NCI-H1930 (cell line): ENCODE results near the gene SETD5.
A peak's percentile ranks its signal among the peaks of the same experiment; 100 is the strongest.

Source experiments
- DNase-seq, 2 experiments: peaks; one replicate each; lab custom pipeline; 2025; lab: John Stamatoyannopoulos, UW

Gene SETD5

GRCh38 chr3:9387322-9387655 lies 10.1 kb upstream of the SETD5 start:
- no peak for DNase-seq

DNA sequence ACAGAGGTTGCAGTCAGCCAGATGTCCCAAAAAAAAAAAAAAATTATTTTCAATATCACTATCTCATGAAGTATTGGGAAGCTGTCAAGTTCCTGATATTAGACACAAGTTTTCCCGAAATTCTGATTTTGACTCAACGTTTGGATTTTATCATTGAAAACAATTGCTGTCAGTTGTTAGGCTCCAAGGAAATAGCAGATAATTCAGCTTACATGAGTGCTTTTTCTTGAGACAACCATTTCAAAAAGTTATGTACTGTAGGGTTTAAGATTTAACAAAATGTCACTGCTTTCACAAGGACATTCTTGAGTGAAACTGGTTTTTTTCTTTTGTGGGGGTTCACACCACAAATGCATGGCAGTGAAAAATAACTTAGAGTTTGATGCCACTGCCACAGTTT lies 9.3 kb upstream of the SETD5 start:
- no peak for DNase-seq

- DNase-seq = no peak
These were observed 8.7 kb upstream of the SETD5 start for GRCh38 chr3:9388562-9389272.

DNA sequence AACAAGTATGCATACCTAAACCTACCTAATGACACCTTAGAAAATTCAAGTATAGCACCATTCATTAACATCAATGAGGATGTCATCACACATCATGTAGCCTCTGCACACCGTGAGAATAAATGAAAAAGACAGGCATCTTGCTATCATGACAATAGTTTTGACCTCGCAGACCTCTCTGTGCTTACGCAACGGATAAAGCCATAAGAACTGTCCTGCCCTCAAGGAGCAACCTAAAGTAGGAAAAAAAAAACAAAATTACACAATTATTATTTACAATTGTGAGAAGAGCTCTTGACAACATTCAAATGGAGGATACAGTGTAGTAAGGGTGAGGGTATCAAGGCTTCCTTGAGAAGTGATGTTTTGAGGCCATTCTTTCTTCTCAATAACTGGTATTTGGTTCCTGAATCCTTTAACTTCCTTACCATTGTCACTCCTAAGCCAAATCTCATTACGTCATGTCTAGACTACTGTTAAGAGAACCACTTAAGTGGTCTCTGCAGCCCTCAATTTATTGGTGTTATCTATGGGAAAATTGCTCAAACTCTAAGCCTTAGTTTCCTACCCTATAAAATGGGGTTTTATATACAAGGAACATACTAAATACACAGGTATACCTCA lies 7.0 kb upstream of the SETD5 start:
- DNase-seq = no peak

- DNase-seq = no peak
These were observed 5.4 kb upstream of the SETD5 start for GRCh38 chr3:9392041-9392440.

DNA sequence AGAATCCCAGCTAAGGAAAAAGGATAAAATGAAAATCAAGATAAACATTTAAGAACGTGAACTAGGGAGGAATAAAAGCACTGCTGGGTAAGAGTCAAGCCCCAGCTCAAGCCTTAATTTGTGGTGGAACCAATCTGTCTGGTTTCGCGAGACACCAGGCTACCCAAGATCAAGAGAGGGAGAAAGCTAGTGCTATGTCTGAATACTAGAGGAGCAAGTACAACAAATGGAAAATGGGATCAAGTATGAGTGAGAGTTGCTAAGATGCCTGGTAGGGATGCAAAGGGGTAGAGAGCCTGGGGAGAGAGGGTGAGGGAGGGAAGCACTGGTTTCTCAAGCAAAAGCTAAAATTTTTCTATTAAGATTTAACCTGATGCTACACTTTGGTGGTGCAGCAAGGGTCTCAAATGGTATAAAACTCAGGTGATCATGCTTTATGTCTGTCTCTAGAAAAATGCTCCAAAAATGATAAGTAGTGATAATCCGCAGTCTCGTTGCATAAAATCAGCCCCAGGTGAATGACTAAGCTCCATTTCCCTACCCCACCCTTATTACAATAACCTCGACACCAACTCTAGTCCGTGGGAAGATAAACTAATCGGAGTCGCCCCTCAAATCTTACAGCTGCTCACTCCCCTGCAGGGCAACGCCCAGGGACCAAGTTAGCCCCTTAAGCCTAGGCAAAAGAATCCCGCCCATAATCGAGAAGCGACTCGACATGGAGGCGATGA lies 1.7 kb upstream of the SETD5 start:
- DNase-seq = no peak

GRCh38 chr3:9396301-9396631 lies 1.1 kb upstream of the SETD5 start:
- peak in 1 of 2 experiments; percentile 34 for DNase-seq

DNA sequence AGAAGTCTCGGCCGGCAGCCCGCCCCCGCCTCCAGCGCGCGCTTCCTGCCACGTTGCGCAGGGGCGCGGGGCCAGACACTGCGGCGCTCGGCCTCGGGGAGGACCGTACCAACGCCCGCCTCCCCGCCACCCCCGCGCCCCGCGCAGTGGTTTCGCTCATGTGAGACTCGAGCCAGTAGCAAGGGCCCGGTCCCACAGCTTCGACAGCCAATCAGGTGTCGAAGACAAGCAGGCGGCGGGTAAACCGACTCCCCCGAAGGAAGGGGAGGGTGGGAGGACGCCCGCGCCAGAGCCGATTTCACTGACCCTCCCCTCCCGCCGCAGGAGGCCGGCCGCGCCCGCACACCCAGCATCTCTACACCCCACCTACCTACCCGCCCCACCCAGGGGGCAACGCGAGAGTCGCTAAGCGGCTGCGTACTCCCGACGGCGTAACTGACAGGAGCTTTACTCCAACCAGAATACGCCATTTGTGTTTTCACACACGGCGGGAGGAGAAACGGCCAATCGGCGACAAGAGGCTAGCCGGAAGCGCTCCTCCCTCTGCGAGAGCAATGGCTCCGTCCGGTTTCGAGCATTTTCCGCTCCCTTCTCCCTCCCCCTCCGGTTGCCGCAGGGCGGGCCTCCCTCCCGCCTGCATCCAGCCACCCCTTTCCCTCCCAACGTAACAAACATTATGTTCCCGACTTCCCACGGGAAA lies 633 bp upstream of the SETD5 start:
- peak; percentile 94 to 95 for DNase-seq

GRCh38 chr3:9397906-9398699 lies 688 bp downstream of the SETD5 start:
- no peak for DNase-seq

DNA sequence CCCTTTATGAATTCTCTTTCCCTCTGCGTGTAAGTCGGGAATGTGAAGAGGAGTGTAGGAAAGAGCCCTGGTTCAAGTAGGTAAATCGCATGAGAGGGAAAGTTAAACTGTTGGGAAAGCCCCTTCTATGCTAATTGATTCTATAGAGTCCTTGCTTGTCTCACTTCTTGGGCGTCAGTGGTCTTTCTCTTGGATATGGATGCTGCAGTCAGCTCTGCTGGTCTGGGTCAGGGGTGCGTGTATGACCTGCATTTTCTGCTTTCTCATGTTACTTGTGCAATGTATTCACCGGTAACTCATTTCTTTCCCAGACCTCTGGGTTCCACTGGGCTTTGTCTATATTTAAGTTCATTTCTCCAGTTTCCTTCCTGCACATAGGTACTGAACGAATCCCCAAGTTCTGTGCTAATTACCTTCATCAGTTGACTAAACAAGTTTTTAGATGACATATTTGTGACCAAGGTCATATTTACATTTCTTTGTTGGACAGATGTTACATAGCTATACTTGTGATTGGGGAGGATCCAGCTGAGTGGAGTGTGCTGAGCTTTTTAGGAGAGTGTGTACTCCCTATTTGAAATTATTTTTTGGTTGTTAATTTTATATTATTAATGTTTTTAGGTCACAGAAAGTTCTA lies 1.4 kb downstream of the SETD5 start:
- no peak for DNase-seq

- no peak for DNase-seq
These were observed 1.9 kb downstream of the SETD5 start for GRCh38 chr3:9399337-9399703.

DNA sequence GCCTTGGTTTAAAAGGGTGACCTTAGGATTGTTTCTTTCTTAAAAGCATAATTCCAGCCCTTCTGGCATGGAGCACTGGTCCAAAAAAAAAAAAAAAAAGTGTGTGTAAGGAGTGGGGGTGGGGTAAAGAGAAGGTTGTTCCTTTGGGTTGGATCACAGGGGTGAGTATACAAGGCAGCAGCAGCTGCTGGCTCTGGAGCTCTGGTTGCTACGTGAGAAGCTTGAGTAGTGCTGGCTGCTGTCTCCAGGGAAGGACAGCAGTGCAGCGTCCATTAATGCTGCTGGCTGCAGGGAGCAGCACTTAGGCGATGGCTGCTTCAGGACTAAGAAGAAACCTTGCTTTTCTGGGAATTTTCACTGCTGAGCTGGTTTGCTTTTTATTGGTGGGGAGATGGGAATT lies 2.3 kb downstream of the SETD5 start:
- peak; percentile 69 to 70 for DNase-seq

DNA sequence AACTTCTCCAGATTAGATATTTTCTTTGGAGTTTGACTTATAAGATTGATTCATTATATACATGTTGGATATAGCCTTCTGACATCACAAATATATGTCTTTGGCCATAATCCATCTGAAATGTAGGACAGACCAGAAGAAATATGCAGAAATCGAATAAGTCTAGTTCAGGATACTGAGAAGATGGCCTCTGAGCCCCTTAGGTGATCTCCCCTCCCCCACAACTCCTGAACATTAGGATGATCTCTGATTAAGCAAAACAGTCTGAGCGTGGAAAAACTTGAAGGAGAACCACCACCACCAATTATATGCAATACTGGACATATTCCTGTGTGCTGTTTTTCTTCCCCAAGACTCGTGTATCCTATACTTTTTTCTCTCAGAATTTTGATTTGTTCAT lies 3.2 kb downstream of the SETD5 start:
- peak; percentile 3 to 14 for DNase-seq

- DNase-seq = no peak
These were observed 4.6 kb downstream of the SETD5 start for GRCh38 chr3:9401986-9402385.

DNA sequence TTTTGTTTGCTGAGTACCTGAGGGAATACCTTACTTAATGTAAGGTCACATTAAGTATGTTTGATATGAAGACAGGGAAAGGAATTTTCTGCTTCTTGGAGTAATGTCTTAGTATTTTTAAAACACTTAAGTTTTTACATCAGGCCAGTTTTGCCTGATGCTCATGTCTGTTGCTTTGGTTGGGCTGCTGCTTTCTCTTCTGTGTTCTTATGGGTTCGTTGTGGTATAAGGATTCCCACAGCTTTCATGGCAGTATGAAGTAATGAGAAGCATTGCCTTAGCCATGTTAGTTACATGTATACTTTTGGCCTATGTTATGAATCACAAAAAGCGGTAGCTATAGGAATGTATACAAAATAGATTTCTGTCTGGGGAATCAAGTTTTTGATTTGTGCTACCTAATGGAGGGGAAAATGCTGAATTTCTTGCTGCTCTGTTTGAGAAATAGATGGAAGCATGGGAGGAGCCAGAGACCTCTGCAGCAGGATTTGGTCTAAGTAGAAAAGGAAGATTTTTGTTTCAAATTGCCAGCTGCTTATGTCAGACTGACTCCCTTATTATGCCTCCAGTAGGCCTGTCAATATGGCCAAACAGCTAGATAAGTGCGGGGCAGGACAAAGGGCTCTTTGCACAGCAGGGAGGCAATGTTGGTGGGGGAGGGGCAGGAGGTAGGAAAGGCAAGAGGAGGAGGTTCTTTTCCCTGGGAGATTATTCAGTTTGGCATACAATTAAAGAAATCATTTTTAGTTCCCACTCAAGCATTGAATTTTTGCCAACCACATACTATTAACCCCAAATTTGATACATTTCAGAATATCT lies 5.2 kb downstream of the SETD5 start:
- DNase-seq = peak; percentile 20 to 61

DNA sequence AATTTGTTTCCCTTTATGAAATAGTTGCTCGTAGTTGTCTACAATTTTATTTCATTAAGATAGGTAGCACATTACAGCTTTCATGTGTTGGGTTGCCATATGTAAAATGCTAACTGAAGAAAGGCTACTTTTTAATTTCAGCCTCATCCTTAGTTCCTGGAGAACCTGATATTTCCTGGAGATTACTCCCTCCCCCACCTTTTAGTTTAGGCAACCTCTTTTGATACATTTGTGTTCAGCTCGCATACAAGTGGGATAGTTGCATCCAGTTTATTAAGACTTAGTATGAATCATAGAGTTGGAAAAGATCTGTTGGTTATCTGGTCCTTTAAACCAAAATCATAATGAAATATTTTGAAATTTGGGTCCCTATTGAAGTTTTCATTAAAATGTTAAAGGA lies 6.0 kb downstream of the SETD5 start:
- DNase-seq = no peak

- DNase-seq = peak; percentile 14 to 53
These were observed 7.3 kb downstream of the SETD5 start for GRCh38 chr3:9404680-9405079.

DNA sequence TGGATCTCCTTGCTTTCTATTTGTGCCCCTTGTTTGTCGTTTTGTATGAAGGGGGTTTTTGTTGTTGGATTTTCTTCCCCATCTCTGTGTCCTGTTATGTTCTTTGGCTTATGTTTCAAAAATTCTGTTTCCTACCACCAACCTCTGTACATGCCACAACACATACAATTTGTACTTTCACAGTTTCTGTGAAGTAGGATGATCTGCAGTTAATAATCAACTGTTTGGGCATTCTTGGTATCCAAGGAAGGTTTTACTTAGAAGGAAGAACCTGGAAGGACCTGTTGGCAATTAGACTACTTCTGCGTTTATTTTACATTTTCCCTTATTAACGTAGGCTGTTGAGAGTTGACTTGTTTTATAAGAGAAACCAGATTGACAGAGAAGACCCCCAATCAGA lies 8.3 kb downstream of the SETD5 start:
- no peak for DNase-seq

DNA sequence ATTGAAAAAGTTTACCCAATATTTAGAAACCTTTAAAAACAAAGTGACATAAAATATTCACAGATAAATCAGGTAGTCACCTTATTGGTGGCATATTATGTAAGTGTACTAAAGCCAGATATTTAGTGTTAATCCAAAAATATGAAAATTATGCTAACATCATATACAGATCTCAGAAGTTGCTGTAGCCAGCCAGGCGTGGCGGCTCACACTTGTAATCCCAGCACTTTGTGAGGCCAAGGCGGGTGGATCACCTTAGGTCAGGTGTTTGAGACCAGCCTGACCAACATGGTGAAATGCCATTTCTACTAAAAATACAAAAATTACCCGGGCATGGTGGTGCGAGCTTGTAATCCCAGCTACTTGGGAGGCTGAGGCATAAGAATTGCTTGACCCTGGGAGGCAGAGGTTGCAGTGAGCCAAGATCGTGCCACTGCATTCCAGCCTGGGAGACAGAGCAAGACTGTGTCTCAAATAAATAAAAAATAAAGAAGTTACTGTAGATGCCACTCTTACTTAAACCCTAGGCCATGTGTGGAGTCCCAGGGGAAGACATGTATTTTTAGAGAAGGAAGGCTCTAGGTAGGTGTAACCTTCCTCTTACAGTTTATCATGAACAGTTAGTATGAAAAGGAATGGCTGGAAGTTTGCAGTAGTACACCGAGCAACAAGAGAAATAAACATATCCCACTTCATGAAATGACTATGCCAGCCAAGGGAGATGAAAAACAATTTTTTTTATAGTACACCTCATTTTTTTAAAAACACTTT lies 9.6 kb downstream of the SETD5 start:
- no peak for DNase-seq

GRCh38 chr3:9408061-9408460 lies 10.6 kb downstream of the SETD5 start:
- no peak for DNase-seq
